ENCODE measurements around the gene DNAJC12.

DNAJC12 gene

DNA sequence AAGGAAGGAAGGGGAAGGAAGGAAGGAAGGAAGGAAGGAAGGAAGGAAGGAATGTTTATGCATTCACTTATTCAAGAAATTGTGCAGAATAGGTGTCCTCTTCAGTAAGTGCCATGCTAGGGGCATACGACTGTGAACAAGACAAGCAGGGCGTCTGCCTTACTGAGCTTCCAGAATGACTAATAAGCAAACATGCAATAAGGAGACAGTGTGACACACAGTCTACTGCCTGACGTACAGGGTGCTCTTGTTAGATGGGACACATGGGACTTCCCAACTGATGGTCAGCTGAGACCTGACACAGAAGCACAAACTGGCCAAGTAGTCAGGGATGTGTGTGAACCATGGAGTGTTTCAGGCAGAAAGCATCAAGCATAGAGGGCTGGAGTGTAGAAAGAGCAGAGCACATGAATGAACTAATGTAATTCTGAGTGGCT, 18.2 kb downstream of the DNAJC12 start:
- Histone ChIP-seq H3K36me3 (ENCODE audit: control insufficient read depth in 4 of 4, insufficient read depth in 4 of 4, low read length in 3 of 4) (peaks cover 0 to 3% (median 0%) of the 10 kb centered on the region in 4 experiments), H3K4me3 (ENCODE audit: control insufficient read depth in 1 of 7, extremely low read depth in 1 of 7, insufficient read depth in 4 of 7, low read depth in 2 of 7, low read length in 6 of 7) (no peak overlapping the region), H3K27me3 (replicated peaks in 2 of 5; ENCODE audit: control insufficient read depth in 4 of 5, insufficient read depth in 5 of 5, low read length in 4 of 5) (no peaks in the 10 kb centered on the region), H3K4me1 (ENCODE audit: control extremely low read depth in 1 of 4, control insufficient read depth in 4 of 4, insufficient read depth in 4 of 4, low read length in 3 of 4) (no peaks in the 10 kb centered on the region), H3K9me3 (ENCODE audit: control extremely low read depth in 1 of 5, control insufficient read depth in 4 of 5, insufficient read depth in 2 of 5, low read depth in 1 of 5, low read length in 4 of 5) (no peaks in the 10 kb centered on the region), H3K27ac (ENCODE audit: insufficient read depth in 1 of 2, low read depth in 1 of 2, low read length in 2 of 2, poor library complexity in 1 of 2, severe bottlenecking in 2 of 2) (no peak overlapping the region)
- peak in 1 of 3 donors; percentile 10 for DNase-seq
- WGBS (ENCODE audit: insufficient coverage), result 96% methylated on average over 3 of the region's 3 CpGs
- ChIA-PET POLR2A (no interaction called here), CTCF (no interaction called here)

DNA sequence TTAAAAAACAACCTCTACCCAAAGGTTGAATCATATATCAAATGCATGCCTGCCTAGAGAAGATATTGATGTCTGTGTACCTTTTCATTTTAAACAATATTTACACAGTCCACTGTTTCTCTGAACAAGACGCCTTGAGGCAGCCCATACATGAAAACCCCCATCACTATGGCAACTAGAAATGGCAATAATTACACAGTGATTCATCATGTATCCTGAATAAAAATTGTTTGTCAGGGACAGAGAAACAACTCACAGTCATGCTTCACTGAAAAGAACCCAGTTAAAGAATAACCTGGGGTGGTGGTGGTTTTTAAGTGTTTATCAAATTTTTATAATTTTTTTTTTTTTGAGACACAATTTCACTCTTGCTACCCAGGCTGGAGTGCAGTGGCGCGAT, 19.7 kb downstream of the DNAJC12 start:
- no peaks in the 10 kb centered on the region for H3K27me3 ChIP-seq (replicated peaks in 2 of 5; ENCODE audit: control insufficient read depth in 4 of 5, insufficient read depth in 5 of 5, low read length in 4 of 5)
- H3K4me1 ChIP-seq (ENCODE audit: control extremely low read depth in 1 of 4, control insufficient read depth in 4 of 4, insufficient read depth in 4 of 4, low read length in 3 of 4), result no peaks in the 10 kb centered on the region
- ChIA-PET POLR2A (no interaction called here), CTCF (no interaction called here)
- WGBS (ENCODE audit: insufficient coverage), result no CpG with 5 or more reads among the region's 3 CpGs
- peak in 2 of 3 donors; percentile 39 to 51 for DNase-seq
- no peak overlapping the region for H3K4me3 ChIP-seq (ENCODE audit: control insufficient read depth in 1 of 7, extremely low read depth in 1 of 7, insufficient read depth in 4 of 7, low read depth in 2 of 7, low read length in 6 of 7)
- H3K9me3 ChIP-seq (ENCODE audit: control extremely low read depth in 1 of 5, control insufficient read depth in 4 of 5, insufficient read depth in 2 of 5, low read depth in 1 of 5, low read length in 4 of 5), result no peaks in the 10 kb centered on the region
- peaks cover 0 to 3% (median 0%) of the 10 kb centered on the region in 4 experiments for H3K36me3 ChIP-seq (ENCODE audit: control insufficient read depth in 4 of 4, insufficient read depth in 4 of 4, low read length in 3 of 4)
- H3K27ac ChIP-seq (ENCODE audit: insufficient read depth in 1 of 2, low read depth in 1 of 2, low read length in 2 of 2, poor library complexity in 1 of 2, severe bottlenecking in 2 of 2), result no peak overlapping the region

DNA sequence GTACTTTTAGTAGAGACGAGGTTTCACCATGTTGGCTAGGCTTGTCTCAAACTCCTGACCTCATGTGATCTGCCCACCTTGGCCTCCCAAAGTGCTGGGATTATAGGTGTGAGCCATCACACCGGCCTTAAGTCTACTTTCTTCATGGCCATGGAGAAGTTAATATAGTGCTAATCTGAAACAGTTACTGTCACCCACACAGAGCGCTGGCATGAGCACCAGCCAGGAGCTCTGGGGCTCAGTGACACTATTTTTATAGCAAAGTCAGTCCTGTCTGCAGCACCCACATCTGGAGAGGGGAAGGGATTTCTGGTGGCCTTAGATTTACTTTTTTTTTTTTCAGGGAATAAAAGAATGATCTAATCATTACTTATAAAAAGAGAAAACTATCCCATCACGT, 21.3 kb downstream of the DNAJC12 start:
- ChIA-PET POLR2A (no interaction called here), CTCF (interaction anchor here (0.9 kb wide), 1 partner anchor 28 kb away, joined by 3 read pairs; no protein-coding TSS in a partner anchor)
- DNase-seq, result no peak
- no peaks in the 10 kb centered on the region for H3K9me3 ChIP-seq (ENCODE audit: control extremely low read depth in 1 of 5, control insufficient read depth in 4 of 5, insufficient read depth in 2 of 5, low read depth in 1 of 5, low read length in 4 of 5)
- peaks cover 0 to 3% (median 0%) of the 10 kb centered on the region in 4 experiments for H3K36me3 ChIP-seq (ENCODE audit: control insufficient read depth in 4 of 4, insufficient read depth in 4 of 4, low read length in 3 of 4)
- 100% methylated on average over 2 of the region's 4 CpGs for WGBS (ENCODE audit: insufficient coverage)
- H3K27ac ChIP-seq (ENCODE audit: insufficient read depth in 1 of 2, low read depth in 1 of 2, low read length in 2 of 2, poor library complexity in 1 of 2, severe bottlenecking in 2 of 2), result no peak overlapping the region
- no peak overlapping the region for H3K4me3 ChIP-seq (ENCODE audit: control insufficient read depth in 1 of 7, extremely low read depth in 1 of 7, insufficient read depth in 4 of 7, low read depth in 2 of 7, low read length in 6 of 7)
- H3K4me1 ChIP-seq (ENCODE audit: control extremely low read depth in 1 of 4, control insufficient read depth in 4 of 4, insufficient read depth in 4 of 4, low read length in 3 of 4), result no peaks in the 10 kb centered on the region
- no peaks in the 10 kb centered on the region for H3K27me3 ChIP-seq (replicated peaks in 2 of 5; ENCODE audit: control insufficient read depth in 4 of 5, insufficient read depth in 5 of 5, low read length in 4 of 5)

DNA sequence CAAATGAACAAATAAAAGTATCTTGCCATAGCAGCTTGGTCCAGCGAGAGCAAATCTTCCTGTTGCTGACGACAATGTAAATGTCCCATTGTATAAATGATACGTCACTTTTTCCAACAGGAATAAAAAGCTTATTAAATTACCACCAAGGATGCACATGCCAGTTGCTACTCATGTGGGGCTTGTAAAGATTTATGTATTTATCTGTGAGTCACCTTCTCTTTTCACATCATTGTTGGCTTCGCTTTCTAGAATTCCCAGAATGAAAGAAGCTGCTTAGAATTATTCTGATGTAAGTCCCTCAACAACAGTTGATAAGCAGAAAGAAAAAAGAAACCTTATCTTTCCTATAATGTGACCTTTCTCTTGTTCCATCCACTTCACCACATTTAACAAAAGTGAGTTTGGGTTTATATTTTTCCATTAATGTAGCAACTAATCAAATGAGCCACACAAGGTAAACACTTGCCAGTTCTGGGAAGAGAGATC, 22.4 kb downstream of the DNAJC12 start:
- Histone ChIP-seq H3K27ac (ENCODE audit: insufficient read depth in 1 of 2, low read depth in 1 of 2, low read length in 2 of 2, poor library complexity in 1 of 2, severe bottlenecking in 2 of 2) (no peak overlapping the region), H3K4me1 (ENCODE audit: control extremely low read depth in 1 of 4, control insufficient read depth in 4 of 4, insufficient read depth in 4 of 4, low read length in 3 of 4) (no peaks in the 10 kb centered on the region), H3K27me3 (replicated peaks in 2 of 5; ENCODE audit: control insufficient read depth in 4 of 5, insufficient read depth in 5 of 5, low read length in 4 of 5) (no peaks in the 10 kb centered on the region), H3K36me3 (ENCODE audit: control insufficient read depth in 4 of 4, insufficient read depth in 4 of 4, low read length in 3 of 4) (peaks cover 0 to 3% (median 0%) of the 10 kb centered on the region in 4 experiments), H3K9me3 (ENCODE audit: control extremely low read depth in 1 of 5, control insufficient read depth in 4 of 5, insufficient read depth in 2 of 5, low read depth in 1 of 5, low read length in 4 of 5) (no peaks in the 10 kb centered on the region), H3K4me3 (ENCODE audit: control insufficient read depth in 1 of 7, extremely low read depth in 1 of 7, insufficient read depth in 4 of 7, low read depth in 2 of 7, low read length in 6 of 7) (no peak overlapping the region)
- CTCF ChIA-PET, result no interaction called here
- no peak for DNase-seq
- WGBS (ENCODE audit: insufficient coverage), result no CpG with 5 or more reads among the region's 4 CpGs
- POLR2A ChIA-PET, result no interaction called here

DNA sequence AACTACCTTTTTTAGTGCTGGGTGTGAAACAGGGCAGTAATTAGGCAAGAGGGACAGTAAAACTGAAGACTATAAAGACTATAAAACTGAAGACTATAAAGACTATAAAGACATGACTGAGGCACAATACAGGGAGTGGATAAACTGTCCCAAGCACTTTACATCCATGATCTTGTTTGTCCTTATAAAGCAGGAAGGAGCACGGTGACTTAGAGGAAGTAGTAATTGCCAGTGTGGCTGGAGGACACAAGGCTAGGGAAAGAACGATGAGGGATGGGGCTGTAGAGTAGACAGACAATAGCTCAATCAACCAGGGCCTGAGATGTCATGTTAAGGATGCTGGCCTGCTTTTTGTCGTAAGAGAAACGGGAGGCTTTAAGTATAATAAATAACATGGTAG, 26.0 kb downstream of the DNAJC12 start:
- Histone ChIP-seq H3K27me3 (replicated peaks in 2 of 5; ENCODE audit: control insufficient read depth in 4 of 5, insufficient read depth in 5 of 5, low read length in 4 of 5) (no peaks in the 10 kb centered on the region), H3K4me1 (ENCODE audit: control extremely low read depth in 1 of 4, control insufficient read depth in 4 of 4, insufficient read depth in 4 of 4, low read length in 3 of 4) (no peaks in the 10 kb centered on the region), H3K36me3 (ENCODE audit: control insufficient read depth in 4 of 4, insufficient read depth in 4 of 4, low read length in 3 of 4) (peaks cover 0 to 4% (median 0%) of the 10 kb centered on the region in 4 experiments), H3K9me3 (ENCODE audit: control extremely low read depth in 1 of 5, control insufficient read depth in 4 of 5, insufficient read depth in 2 of 5, low read depth in 1 of 5, low read length in 4 of 5) (peaks cover 0 to 2% (median 0%) of the 10 kb centered on the region in 5 experiments), H3K4me3 (ENCODE audit: control insufficient read depth in 1 of 7, extremely low read depth in 1 of 7, insufficient read depth in 4 of 7, low read depth in 2 of 7, low read length in 6 of 7) (no peak overlapping the region), H3K27ac (ENCODE audit: insufficient read depth in 1 of 2, low read depth in 1 of 2, low read length in 2 of 2, poor library complexity in 1 of 2, severe bottlenecking in 2 of 2) (no peak overlapping the region)
- DNase-seq, result no peak
- 65% methylated on average over 2 of the region's 4 CpGs for WGBS (ENCODE audit: insufficient coverage)
- CTCF ChIA-PET, result interaction anchor here (1.4 to 1.5 kb wide), 2 partner anchors 24 to 32 kb away, joined by 4 to 5 read pairs; no protein-coding TSS in a partner anchor
- POLR2A ChIA-PET, result no interaction called here

DNA sequence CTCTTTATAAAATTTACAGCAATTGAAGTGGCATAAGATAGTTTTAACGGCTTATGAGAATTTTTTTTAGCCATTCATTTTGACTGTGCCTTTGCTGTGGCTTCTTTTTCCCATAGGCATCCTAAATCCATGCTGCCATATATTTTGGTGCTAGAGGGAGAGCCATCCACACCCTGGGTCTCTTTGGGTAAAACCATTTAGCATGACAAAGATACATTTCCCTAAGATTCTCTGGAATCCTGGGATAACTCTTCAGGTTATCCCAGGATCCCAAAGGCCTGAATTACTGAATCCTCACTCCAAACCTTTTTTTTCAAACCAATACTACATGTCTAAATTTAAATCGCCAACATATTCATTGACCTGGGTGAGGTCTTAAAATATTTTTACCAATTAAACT, 28.9 kb downstream of the DNAJC12 start:
- Histone ChIP-seq H3K4me3 (ENCODE audit: control insufficient read depth in 1 of 7, extremely low read depth in 1 of 7, insufficient read depth in 4 of 7, low read depth in 2 of 7, low read length in 6 of 7) (no peak overlapping the region), H3K9me3 (ENCODE audit: control extremely low read depth in 1 of 5, control insufficient read depth in 4 of 5, insufficient read depth in 2 of 5, low read depth in 1 of 5, low read length in 4 of 5) (peaks cover 0 to 2% (median 0%) of the 10 kb centered on the region in 5 experiments), H3K36me3 (ENCODE audit: control insufficient read depth in 4 of 4, insufficient read depth in 4 of 4, low read length in 3 of 4) (peaks cover 0 to 4% (median 3%) of the 10 kb centered on the region in 4 experiments), H3K27me3 (replicated peaks in 2 of 5; ENCODE audit: control insufficient read depth in 4 of 5, insufficient read depth in 5 of 5, low read length in 4 of 5) (no peaks in the 10 kb centered on the region), H3K4me1 (ENCODE audit: control extremely low read depth in 1 of 4, control insufficient read depth in 4 of 4, insufficient read depth in 4 of 4, low read length in 3 of 4) (no peaks in the 10 kb centered on the region), H3K27ac (ENCODE audit: insufficient read depth in 1 of 2, low read depth in 1 of 2, low read length in 2 of 2, poor library complexity in 1 of 2, severe bottlenecking in 2 of 2) (no peak overlapping the region)
- POLR2A ChIA-PET, result no interaction called here
- CTCF ChIA-PET, result no interaction called here
- 80% methylated on average over 1 of the region's 2 CpGs for WGBS (ENCODE audit: insufficient coverage)
- no peak for DNase-seq

DNA sequence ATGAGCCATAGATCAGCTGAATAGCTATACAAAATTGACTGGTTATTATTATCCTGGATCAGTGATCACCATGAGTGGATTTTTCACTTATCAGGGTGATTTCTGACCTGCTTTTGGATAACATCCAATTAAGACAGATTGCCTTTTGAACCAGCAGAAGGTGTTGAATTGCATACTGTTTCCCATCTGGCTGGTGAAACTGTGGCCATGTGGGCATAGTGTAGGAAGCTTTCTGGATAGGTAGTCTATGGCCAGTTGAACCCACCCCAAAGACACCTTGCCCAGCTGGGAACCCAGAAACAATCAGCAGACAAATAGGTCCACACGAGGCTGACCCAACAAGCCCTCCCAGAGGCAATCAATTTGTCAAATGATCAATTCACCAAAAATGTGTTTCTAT, 29.3 kb downstream of the DNAJC12 start:
- no peak overlapping the region for H3K27ac ChIP-seq (ENCODE audit: insufficient read depth in 1 of 2, low read depth in 1 of 2, low read length in 2 of 2, poor library complexity in 1 of 2, severe bottlenecking in 2 of 2)
- H3K4me1 ChIP-seq (ENCODE audit: control extremely low read depth in 1 of 4, control insufficient read depth in 4 of 4, insufficient read depth in 4 of 4, low read length in 3 of 4), result no peaks in the 10 kb centered on the region
- no peak for DNase-seq
- POLR2A ChIA-PET, result no interaction called here
- no peak overlapping the region for H3K4me3 ChIP-seq (ENCODE audit: control insufficient read depth in 1 of 7, extremely low read depth in 1 of 7, insufficient read depth in 4 of 7, low read depth in 2 of 7, low read length in 6 of 7)
- peaks cover 0 to 4% (median 3%) of the 10 kb centered on the region in 4 experiments for H3K36me3 ChIP-seq (ENCODE audit: control insufficient read depth in 4 of 4, insufficient read depth in 4 of 4, low read length in 3 of 4)
- H3K9me3 ChIP-seq (ENCODE audit: control extremely low read depth in 1 of 5, control insufficient read depth in 4 of 5, insufficient read depth in 2 of 5, low read depth in 1 of 5, low read length in 4 of 5), result peaks cover 0 to 2% (median 0%) of the 10 kb centered on the region in 5 experiments
- WGBS (ENCODE audit: insufficient coverage), result no CpG with 5 or more reads among the region's 1 CpG
- H3K27me3 ChIP-seq (replicated peaks in 2 of 5; ENCODE audit: control insufficient read depth in 4 of 5, insufficient read depth in 5 of 5, low read length in 4 of 5), result no peaks in the 10 kb centered on the region
- CTCF ChIA-PET, result no interaction called here

All from common myeloid progenitor, CD34-positive (primary cell).